ENCODE data around the gene DIS3L2. TPM values are rescaled to one million over a fixed set of nuclear protein-coding genes. Genes with fewer than 3 reads are reported as not detected.

DIS3L2 gene
- total RNA-seq, 2 experiments from 2014 or later = 20.2 to 20.6 TPM

- intact Hi-C loops (cut with micrococcal nuclease; ENCODE audit: unreplicated experiment) = no loop called here
- no peaks in the 10 kb centered on the region for H3K9me2 ChIP-seq (ENCODE audit: insufficient read depth, low read length)
- CTCF ChIA-PET (ENCODE audit: unreplicated experiment) = no interaction called here
- H3K79me2 ChIP-seq (ENCODE audit: insufficient read depth, low read depth, low read length) = no peaks in the 10 kb centered on the region
- no peaks in the 10 kb centered on the region for H4K20me1 ChIP-seq (ENCODE audit: insufficient read depth, low read length)
- POLR2A ChIA-PET = interaction anchor here (0.6 kb wide), 1 partner anchor 15 kb away, joined by 3 read pairs; no protein-coding TSS in a partner anchor
- H3K9me3 ChIP-seq (ENCODE audit: low read length) = peaks cover 16% of the 10 kb centered on the region; the same call in 1 of the 2 replicates
- DNase-seq (ENCODE audit: low spot score) = no peak
- H3K36me3 ChIP-seq (ENCODE audit: insufficient read depth, low read length) = no peaks in the 10 kb centered on the region; the same call in 1 of the 2 replicates
- no peak overlapping the region for H2AFZ ChIP-seq (ENCODE audit: low read length)
- H3K4me3 ChIP-seq (ENCODE audit: low read depth, low read length, poor library complexity, severe bottlenecking) = no peak overlapping the region
- H3K4me1 ChIP-seq (ENCODE audit: insufficient read depth, low read length, poor library complexity, severe bottlenecking) = no peaks in the 10 kb centered on the region
- no TSS peak for BruUV-seq (replicated peaks)
- TF ChIP-seq EZH2phosphoT487 (IDR thresholded peaks at IDR 0.05; ENCODE audit: borderline replicate concordance, low read depth, low read length) = no peak
- no peak for TF ChIP-seq CTCF (conservative IDR thresholded peaks at IDR 0.05; ENCODE audit: low read length)
- H3K27ac ChIP-seq (ENCODE audit: low read depth, low read length, poor library complexity, severe bottlenecking) = no peak overlapping the region
- H3K4me2 ChIP-seq (ENCODE audit: low read length) = no peak overlapping the region
These were observed 355.2 kb downstream of the DIS3L2 start for GRCh38 chr2:232316461-232317330.

- H3K4me1 ChIP-seq (ENCODE audit: insufficient read depth, low read length, poor library complexity, severe bottlenecking) = no peaks in the 10 kb centered on the region
- intact Hi-C loops (cut with micrococcal nuclease; ENCODE audit: unreplicated experiment) = no loop called here
- CTCF ChIA-PET (ENCODE audit: unreplicated experiment) = no interaction called here
- no peaks in the 10 kb centered on the region for H4K20me1 ChIP-seq (ENCODE audit: insufficient read depth, low read length)
- TF ChIP-seq EZH2phosphoT487 (IDR thresholded peaks at IDR 0.05; ENCODE audit: borderline replicate concordance, low read depth, low read length) = no peak
- TF ChIP-seq CTCF (conservative IDR thresholded peaks at IDR 0.05; ENCODE audit: low read length) = no peak
- DNase-seq (ENCODE audit: low spot score) = no peak
- BruUV-seq (replicated peaks) = no TSS peak
- H3K4me3 ChIP-seq (ENCODE audit: low read depth, low read length, poor library complexity, severe bottlenecking) = no peak overlapping the region
- POLR2A ChIA-PET = no interaction called here
- no peak overlapping the region for H3K4me2 ChIP-seq (ENCODE audit: low read length)
- no peak overlapping the region for H3K27ac ChIP-seq (ENCODE audit: low read depth, low read length, poor library complexity, severe bottlenecking)
- no peak overlapping the region for H2AFZ ChIP-seq (ENCODE audit: low read length)
- no peaks in the 10 kb centered on the region for H3K36me3 ChIP-seq (ENCODE audit: insufficient read depth, low read length)
- no peaks in the 10 kb centered on the region for H3K79me2 ChIP-seq (ENCODE audit: insufficient read depth, low read depth, low read length)
- peaks cover 2% of the 10 kb centered on the region; the same call in 1 of the 2 replicates for H3K9me3 ChIP-seq (ENCODE audit: low read length)
- no peaks in the 10 kb centered on the region for H3K9me2 ChIP-seq (ENCODE audit: insufficient read depth, low read length)
These were observed 356.8 kb downstream of the DIS3L2 start for GRCh38 chr2:232318169-232318855.

All from OCI-LY7 (cell line).